NCI-H187 (cell line): ENCODE data around the gene KSR2.

ENCODE experiments used
- DNase-seq, 2 experiments: peaks; one replicate each; lab custom pipeline; 2025; lab: John Stamatoyannopoulos, UW

Gene KSR2

DNA sequence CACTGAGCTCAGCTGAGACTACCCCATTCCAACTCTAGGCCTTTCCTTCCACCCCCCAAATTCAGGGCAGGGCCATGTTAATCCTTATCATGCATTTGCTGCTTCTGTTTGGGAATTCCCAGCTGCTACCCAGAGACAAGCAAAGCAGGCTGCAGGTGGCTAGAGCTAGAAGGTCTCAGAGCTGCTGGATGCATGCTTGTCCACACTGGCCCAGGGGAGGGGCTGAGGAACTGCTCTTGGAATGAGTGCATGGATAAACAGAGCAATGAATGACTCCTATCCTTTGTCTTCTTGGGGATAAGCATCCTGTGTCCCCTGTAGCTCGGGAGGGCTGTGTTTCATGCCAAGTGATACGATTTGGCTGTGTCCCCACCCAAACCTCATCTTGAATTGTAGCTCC is 470.5 kb downstream of the KSR2 start:
- DNase-seq: no peak

DNA sequence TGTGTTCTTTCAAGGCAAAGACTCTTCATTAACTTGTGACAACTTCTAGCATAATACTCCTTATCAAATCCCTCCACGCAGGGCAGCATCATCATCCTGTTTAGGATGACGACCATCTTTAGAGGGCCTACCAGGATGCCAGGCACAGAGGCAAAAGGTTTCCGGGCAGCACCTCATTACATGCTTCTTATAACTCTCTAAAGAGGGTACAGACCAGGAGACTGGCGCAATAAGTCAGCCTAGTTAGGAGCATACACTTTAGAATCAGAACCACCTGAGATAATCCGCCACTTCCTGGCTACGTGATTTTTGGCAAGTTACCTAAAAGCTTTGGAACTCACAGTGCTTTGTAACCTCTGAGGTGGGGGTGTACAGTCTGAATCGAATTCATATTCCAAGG is 471.4 kb downstream of the KSR2 start:
- no peak for DNase-seq

DNA sequence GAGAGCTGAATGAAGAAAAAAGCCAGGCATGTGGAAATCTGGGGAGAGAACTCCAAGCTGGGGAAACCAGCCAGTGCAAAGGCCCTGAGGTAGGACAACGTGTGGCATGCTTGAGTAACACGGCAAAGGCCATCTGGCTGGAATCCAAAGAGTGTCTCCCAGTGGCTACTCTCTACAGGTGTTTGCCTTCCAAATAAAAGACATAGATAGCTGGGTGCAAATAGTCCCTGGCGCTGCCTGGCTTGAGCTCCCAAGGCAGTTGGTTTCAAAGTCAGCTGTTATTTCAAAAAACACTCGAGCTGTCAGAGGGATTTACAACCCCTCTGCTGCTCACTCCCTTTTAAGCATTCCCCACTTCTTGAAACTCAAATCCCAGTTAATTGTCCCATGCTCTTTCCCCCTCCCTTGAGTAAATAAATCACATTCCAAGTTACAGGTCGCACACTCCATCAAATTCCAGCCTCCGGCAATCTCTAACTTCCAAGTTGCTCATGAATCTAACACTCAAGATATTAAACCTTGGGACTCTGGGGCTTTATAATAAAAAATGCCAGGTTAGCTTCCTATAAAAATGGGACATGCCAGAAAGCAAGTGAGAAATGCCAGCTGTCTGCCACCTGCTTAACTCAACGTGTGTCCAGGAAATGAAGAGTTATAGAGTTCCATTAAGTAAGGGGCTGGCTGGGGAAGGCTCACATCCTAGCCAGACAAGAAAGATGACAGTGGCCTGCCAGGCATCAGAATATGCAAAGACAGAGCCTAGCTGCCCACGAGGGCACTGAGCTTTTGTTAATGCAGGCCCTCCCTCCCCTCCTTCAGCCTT is 473.7 kb downstream of the KSR2 start:
- peak; percentile 87 to 90 for DNase-seq

DNA sequence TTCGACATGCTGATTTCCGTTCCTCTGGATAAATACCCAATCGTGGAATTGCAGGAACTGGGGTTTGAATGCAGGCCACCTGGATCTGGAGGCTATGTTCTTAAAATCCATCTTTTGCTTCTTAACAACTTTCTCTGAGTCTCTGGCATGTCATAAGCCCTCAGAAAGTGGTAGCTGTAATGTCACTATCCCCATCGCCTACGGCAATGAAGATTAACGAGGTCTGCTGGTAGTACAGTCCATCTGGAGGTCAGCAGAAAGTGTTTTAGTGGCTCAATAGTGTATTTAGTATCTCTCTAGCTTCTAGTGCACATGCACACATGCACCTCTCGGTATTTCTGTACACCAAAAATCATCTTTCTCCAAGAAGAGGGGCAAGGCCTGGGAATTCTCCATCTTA is 477.1 kb downstream of the KSR2 start:
- DNase-seq: no peak

DNA sequence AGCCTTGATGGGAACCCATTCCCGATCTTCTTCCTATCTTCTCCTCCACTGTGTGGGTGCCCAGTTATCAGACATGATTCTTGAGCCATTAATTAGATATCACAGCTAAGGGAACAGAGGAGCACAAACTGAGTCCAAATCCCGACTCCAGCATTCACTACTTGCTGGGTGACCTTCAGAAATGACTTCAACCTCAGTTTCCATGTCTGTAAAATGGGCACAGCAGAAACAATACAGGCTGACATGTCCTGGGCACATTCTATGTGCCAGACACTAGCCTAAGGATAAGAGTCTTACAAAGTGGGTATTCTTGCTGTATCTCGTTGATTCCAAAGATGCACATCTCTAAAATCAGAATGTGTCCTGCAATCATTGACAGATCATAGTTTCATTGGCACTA is 478.7 kb downstream of the KSR2 start:
- DNase-seq: no peak

DNA sequence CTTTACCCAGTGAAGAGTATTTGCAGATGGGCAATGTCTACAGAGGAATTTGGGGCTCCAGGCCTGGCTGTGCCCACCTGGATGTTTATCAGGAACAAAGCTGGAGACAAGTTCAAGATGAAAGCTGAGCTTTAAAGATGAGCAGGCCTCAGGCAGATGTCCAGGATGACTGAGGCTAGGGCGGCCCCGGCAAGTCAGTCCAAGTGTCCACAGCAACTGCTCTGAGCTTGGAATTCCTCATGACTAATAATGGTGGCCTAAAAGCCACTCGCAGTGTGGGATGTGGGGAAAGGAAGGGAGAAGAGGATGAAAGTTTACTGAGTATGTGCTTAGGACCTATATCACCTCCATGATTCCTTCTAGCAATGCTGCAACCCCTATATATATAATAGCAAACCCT is 479.1 kb downstream of the KSR2 start:
- no peak for DNase-seq

DNA sequence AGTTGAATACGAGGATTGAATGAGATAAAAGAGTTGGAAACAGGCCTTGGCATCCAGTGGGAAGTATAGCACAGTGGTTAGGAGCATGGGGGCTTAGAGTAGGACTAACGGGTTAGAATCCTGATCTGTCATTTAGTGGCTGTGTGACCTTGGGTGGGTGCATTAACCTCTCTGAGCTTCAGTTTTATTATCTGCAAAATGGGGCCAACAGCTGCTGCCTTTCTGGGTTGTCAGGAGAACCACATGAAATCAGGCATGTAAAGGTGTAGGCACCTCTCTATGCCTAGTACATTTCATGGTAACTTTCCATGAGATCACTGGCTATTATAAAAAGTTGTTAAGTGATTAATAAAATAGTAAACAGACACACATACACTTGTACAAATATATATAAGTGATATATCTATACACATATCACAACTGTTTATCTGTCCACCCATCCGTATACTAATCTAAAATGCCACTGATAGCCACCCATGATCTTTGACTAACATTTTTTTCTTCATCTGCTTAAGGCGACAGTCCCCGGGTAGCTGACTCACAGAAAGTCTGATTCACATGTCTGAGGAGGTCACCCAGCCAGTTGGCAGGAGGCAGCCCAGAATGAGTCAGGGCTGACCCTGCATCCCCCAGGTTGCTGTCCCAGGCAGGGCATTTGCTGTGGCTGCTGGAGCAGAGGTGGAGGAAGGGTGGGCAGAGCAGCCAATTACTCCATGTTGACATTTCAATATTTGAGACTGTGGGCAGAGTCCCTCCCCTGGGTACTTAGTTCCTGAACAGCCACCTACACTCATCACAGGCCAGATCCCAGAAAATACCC is 481.7 kb downstream of the KSR2 start:
- no peak for DNase-seq

DNA sequence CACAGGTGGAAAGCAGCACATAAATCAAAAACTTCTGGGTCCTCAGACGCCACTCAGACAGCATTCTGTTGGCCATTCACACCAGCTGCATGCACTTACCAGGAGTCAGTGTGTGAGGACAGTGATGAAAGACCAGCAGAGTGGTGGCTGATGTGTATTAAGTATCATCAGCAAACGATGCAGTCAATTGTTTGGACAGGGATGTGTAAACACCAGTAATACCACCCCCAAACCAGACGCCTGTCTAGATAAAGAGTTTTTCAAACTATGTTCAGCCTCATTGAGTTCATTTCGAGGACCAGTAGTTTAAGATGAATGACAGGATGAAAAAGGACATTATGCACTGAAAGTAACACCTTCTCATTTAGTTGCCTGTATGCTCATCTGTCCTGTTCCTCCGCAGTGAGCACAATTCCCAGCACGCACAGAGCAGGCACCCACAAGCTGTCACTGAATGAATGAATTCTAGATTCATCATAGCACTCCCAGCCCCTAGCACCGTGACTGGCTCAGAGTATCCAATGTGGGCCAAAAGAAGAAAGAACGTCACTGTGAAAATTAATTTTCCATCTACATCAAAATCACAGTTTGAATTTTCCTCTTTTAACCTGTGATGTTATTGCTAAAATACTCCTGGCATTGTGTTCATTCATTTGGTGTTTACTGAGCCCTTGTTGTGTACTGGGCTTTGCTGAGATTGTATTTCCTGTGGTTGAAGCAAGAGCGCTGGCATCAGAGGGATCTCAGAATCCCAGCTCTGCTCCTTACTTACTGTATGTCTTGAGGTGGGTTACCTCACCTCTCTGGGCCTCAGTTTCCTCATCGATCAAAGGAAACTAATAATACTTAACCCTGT is 482.6 kb downstream of the KSR2 start:
- peak; percentile 95 to 96 for DNase-seq

DNA sequence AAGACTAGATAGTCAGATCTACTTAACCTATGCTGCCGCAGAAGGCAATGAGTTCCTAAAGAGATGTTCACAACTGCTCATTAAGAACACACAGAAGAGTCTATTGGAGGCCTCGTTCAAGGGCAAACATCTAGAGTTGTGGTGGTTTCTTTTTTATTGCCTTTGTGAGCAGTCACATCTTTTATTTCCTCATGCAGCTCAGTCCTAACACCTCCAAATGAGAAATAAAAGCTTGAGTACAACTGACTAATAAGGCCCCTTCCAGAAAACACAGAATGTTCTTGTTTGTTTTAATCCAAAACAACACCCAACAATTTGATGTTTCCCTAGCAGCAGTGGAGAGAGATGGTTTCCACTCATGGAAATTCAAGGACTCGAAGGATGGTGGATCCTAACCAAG is 483.9 kb downstream of the KSR2 start:
- DNase-seq: no peak

DNA sequence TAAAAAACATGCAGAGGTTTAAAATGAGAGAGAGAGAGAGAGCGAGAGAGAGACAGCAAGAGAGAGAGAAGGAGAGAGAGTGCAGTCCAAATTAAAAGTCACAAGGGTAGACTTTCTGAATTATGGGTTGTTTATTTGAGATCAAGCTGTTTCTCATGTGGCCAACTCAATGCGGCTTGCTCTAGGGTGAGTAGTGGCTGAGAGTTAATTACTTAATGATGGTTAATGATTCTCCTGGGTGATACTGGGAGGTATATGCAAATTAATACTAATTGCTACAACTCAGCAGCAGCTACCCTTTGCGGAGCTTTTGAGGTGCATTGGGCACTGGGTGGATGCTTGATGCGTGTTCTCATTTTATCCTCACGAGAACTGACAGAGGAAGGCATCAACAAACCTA is 485.3 kb downstream of the KSR2 start:
- no peak for DNase-seq

DNA sequence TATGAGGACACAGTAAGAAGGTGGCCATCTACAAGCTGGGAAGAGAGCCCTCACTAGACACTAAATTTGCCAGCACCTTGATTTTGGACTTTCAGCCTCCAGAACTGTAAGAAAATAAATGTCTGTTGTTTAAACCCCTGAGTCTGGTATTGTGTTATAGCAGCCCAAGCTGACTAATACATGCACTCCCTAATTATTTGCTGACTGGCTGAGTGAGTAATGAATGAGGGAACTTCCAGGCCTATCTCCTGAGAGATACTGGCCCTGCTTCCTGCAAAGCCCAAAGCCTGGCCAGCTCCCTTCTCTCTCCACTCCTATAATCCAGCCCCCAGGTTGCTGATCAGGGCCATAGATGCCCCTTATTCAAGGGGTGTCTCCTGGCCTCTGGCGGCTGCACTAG is 487.3 kb downstream of the KSR2 start:
- DNase-seq: no peak

DNA sequence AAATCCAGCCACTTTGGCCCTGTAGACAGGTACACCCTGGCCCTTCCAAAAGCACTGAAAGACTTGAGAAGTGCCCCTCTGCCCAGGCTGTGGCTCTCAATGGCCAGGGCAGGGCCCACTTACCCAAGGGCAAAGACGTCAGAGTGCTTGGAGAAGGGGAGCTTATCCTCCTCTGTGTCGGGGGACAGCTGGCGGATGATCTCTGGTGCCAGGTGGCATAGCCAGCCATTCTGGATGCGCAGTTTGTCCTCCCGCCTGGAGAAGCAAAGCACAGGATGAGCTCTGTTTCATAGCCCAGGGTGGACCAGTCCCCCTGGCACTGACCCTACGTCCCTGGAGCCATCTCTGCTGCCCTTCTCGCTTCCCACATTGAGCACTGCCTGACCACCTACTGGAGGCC is 492.4 kb downstream of the KSR2 start:
- no peak for DNase-seq

DNA sequence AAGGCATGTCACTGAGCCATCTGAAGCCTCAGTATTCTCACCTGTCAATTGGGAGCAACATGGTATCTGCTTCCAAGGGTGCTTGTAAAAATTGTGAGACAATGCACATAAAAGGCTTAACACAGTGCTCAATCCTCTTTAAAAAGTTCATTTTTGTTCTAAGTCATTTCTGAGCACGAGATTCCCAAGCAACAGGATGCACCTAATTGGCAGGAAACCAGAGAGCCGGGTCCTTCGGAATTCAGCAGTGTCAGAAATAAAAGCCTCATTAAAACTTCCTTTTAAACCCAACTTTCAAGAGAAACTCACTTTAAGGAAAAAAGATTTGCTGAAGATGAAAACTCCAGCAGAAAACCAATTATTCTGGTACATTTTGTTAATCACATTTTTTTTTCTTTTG is 494.9 kb downstream of the KSR2 start:
- no peak for DNase-seq

DNA sequence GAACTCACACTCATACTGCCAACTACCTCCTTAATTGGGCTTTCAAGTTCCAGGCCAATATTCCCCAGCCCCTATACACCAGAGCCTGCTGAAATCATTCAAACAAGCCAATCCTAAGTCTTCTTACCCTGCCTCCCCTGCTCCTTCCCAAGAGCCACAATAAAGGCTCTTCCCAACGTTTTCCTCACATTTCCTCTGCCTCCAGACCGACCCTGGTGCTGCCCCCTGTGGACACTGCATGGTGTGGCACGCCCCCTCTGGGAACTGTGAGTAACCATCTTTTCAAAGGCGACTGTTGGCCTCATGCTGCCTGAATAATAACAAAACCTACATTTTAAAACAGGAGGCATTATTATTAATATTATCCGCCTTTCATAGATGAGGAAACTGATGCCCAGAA is 495.8 kb downstream of the KSR2 start:
- DNase-seq: no peak

DNA sequence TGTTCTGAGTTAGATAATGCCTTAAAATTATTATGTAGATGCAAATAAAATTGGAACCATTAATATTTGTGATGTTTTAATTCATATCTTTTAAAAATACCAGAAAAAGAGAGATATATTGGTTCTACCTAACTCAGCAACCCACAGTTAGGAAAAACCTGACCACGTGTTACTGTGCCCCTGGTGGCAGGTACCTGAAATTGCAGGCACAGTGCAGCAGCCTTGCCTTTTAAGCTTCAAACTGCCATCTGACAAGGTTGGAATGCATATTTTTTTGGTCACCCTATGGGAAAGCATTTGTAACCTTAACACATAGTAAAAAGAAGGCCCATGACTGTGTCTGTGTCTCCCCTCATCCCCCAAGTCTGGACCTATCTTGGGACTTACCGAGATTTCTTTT is 498.0 kb downstream of the KSR2 start:
- DNase-seq: no peak

DNA sequence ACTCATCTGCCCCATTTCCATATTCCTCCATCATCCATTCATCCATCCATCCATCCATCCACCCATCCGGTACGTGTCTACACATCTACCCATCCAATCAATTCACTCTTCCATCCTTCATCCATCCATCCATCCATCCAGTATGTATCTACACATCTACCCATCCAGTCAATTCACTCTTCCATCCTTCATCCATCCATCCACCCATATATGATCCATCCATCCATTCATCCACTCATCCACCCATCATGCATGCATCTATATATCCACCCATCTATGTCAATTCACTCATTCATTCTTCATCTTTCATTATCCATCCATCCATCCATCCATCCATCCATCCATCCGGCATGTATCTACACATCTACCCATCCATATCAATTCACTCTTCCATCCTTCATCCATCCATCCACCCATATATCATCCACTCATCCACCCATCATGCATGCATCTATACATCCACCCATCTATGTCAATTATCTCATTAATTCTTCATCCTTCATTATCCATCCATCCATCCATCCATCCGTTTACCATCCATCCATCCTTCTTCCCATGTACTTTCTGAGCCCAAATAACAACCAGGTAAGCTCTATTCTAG is 498.8 kb downstream of the KSR2 start:
- no peak for DNase-seq

DNA sequence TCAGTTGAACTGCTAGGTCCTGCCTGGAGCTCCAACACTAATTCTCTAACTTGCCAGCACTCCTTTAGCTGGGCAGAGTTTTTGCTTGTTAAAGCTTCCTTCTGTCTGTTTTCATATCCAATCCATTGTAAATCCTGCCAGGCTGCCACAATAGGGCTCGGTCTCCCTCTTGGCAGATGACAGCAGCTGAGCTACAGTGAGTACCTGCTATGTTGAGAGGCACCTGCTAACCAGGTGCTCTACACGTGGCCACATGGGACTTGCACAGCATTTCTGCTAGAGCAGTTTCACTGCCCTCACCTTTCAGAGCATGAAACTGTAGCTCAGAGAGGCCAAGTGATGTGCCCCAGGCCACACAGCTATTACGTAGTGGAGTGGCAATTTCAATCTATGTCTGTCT is 500.8 kb downstream of the KSR2 start:
- peak in 1 of 2 experiments; percentile 13 for DNase-seq

DNA sequence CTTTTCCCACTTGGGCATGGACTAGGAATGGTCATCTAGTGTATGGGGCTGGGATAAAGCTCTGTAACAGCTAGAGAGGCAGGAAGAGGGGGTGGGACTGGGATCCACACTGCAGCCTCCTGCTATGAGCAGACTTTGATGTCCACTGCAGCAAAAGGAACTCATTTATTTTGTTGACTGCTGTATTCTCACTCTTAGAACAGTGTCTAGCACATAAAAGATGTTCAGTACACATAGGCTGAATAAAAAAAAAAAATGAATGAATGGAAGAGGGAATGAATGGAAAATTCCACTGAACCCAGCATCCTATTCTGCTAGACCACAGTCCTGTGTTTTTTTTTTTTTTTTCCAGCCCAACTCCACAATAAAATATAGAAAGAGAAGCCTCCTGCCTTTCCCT is 501.2 kb downstream of the KSR2 start:
- no peak for DNase-seq

DNA sequence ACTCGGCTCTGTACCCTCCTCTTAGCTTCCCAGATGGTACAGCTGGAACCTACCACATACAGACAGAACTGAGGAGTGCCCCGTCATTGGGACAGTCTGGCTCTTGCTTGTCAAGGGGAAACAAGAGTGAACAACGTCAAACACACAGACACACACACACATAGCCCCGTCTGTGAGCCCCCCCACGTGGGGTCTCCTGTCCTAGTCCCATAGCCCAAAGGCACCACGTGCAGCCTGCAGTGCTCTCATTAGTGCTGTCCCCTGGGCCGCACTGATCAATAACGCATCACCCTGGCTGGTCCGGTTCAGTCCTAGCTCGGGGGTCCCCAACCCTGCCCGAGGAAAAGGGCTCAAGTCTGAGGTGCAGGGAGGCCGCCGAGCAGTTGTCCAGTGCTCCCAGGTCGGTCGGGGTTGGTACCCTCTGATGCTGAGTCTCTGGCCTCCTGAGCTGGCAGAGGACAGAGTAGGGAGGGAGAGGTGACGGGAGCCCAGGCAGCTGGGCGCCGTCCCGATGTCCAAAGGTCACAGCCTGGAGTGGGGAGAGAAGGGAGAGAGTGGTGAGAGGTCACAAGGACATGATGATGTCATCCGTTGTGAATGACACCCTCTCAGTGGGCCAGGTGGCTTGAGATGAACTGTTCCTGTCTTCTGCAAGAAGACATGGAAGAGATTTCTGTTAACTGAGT is 502.0 kb downstream of the KSR2 start:
- no peak for DNase-seq

DNA sequence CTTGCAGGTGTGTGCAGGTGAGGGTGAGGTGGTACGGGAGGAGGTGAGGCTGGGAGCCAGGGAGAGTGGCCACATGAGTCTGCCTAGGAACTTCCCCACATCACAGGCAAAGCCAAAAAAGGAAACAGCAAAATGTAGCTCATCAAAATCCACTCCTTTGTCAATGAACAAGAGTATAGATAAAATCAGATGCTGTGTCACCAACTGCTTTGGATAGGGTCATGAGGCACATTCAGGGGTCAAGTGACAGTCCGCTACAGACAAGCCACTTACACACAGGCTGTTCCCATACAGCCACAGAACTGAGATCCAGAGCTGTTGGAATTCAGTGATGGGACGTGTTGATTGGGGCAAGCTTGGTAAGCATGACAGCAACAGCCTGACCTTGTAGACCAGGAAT is 507.1 kb downstream of the KSR2 start:
- DNase-seq: no peak

DNA sequence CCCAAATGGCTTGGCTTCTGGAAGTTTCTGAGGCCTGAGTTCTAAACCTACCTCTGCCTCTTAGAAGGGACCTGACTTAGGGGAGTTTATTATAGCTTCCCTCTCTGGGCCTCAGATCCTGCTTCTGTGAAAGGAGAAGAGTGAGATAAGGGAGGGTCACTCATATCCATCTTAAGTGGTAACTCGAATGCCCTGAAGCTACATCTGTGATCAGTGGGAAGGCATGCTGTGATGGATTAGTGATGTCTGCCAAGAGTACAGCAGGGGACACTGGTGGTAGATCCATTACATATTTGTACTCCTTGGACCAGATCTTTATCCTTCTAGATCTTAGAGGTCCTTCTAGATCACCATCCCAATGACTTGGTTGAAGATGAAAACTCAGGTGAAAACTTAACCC is 509.6 kb downstream of the KSR2 start:
- DNase-seq: no peak

DNA sequence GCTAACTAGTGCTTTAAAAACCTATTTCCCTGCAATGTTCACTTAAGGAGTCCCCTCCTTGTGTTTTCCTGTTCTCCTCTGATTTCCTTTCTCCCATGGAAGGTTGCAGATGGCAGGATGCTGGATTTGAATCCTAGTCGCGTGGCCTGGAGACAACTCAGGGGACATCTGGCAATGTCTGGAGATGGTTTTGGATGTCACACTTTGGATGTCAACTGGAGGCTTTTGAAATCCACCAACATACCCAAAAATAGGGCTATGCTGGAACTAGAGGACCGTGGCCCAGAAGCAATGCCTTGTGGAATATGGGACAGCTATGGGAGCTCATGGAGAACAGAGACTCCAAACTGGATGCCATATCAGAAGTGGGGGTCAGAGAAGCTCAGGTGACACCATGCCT is 511.6 kb downstream of the KSR2 start:
- no peak for DNase-seq
